GM23248 (cell line): ENCODE data around the gene EIF1AY. TPM values are rescaled to one million over a fixed set of nuclear protein-coding genes. Genes with fewer than 3 reads are reported as not detected.

Experiments
- DNase-seq: peaks from one replicate; pipeline ENCODE4 v3.0.0-alpha.2; 2015
- H2AFZ ChIP-seq: fragments of 200-600 bp; sonication (generic); 2 replicates; pipeline ENCODE4 v1.6.1; 2016; ENCODE audit warnings: antibody characterized with exemption
- H3F3A ChIP-seq: fragments of 200-600 bp; sonication (generic); 2 replicates; pipeline ENCODE4 v1.6.1; 2016; ENCODE audit warnings: mild to moderate bottlenecking, antibody characterized with exemption, mixed run types; ENCODE audit not compliant: insufficient read depth
- H3K27ac ChIP-seq: fragments of 200-600 bp; sonication (generic); 2 replicates; pipeline ENCODE4 v1.5.1; 2016; ENCODE audit warnings: mild to moderate bottlenecking
- H3K27me3 ChIP-seq: fragments of 200-600 bp; sonication (generic); replicated peaks from 2 replicates; pipeline ENCODE4 v1.6.1; 2016; ENCODE audit warnings: mild to moderate bottlenecking; ENCODE audit not compliant: insufficient read depth
- H3K36me3 ChIP-seq: fragments of 200-600 bp; sonication (generic); 2 replicates; pipeline ENCODE4 v1.6.1; 2016; ENCODE audit warnings: low read depth, mild to moderate bottlenecking
- H3K4me1 ChIP-seq: fragments of 200-600 bp; sonication (generic); 2 replicates; pipeline ENCODE4 v1.6.1; 2016; ENCODE audit warnings: mild to moderate bottlenecking; ENCODE audit not compliant: insufficient read depth
- H3K4me2 ChIP-seq: fragments of 200-600 bp; sonication (generic); one replicate; pipeline ENCODE4 v1.6.1; 2016; ENCODE audit warnings: mild to moderate bottlenecking; ENCODE audit not compliant: unreplicated experiment
- H3K4me3 ChIP-seq: fragments of 200-600 bp; sonication (generic); 2 replicates; pipeline ENCODE4 v1.5.1; 2016; ENCODE audit warnings: mild to moderate bottlenecking
- H3K79me2 ChIP-seq: fragments of 200-600 bp; sonication (generic); 2 replicates; pipeline ENCODE4 v1.6.1; 2016; ENCODE audit warnings: mild to moderate bottlenecking; ENCODE audit not compliant: insufficient read depth
- H3K9ac ChIP-seq: fragments of 200-600 bp; sonication (generic); 2 replicates; pipeline ENCODE4 v1.6.1; 2016; ENCODE audit warnings: mild to moderate bottlenecking
- H3K9me2 ChIP-seq: fragments of 200-600 bp; sonication (generic); 2 replicates; pipeline ENCODE4 v1.6.1; 2016; ENCODE audit warnings: mixed run types, mild to moderate bottlenecking, moderate library complexity; ENCODE audit not compliant: insufficient read depth
- H3K9me3 ChIP-seq: fragments of 200-600 bp; sonication (generic); one replicate; pipeline ENCODE4 v1.6.1; 2017; ENCODE audit warnings: low read depth
- H4K20me1 ChIP-seq: fragments of 200-600 bp; sonication (generic); 2 replicates; pipeline ENCODE4 v1.6.0; 2016; ENCODE audit not compliant: insufficient read depth
- EZH2 ChIP-seq: fragments of 200-600 bp; sonication (generic); IDR thresholded peaks from 2 replicates; pipeline ENCODE4 v1.6.1; 2018; ENCODE audit warnings: antibody characterized with exemption, mild to moderate bottlenecking; ENCODE audit not compliant: insufficient read depth, poor library complexity, severe bottlenecking
- EZH2phosphoT487 ChIP-seq: fragments of 200-600 bp; sonication (generic); IDR thresholded peaks from 2 replicates; pipeline ENCODE4 v1.6.1; 2018; ENCODE audit warnings: antibody characterized with exemption, moderate library complexity, mild to moderate bottlenecking, low read depth; ENCODE audit not compliant: insufficient read depth
- WGBS, 2 experiments: methylation state at CpG; one replicate each; pipeline ENCODE4 v1.1.6; 2015 to 2017; ENCODE audit warnings: low lambda C conversion rate in 2 of 2, low coverage in 1 of 2; ENCODE audit errors: missing lambda C conversion rate in 2 of 2; 5-methylcytosine and 5-hydroxymethylcytosine counted together
- in situ Hi-C: fragments of 300-500 bp; cut with MboI; formaldehyde crosslinking; loops from 2 replicates; pipeline ENCODE4 v1.15.0; 2020
- polyA plus RNA-seq: library from polyadenylated mRNA; unstranded; fragments of >200 nt; fragmentation: Nextera tagmentation; extraction: Ambion mirVana; gene quantifications from 2 replicates; pipeline ENCODE4 v1.2.1, GENCODE V29; 2016
- small RNA-seq: library from RNA; depleted of rRNA; stranded (forward); fragments of <200 nt; gene quantifications from one replicate; pipeline ENCODE3, GENCODE V24; 2014; ENCODE audit warnings: low read depth, low replicate concordance
- total RNA-seq: library from RNA; depleted of rRNA; stranded (reverse); fragments of >200 nt; shearing (Covaris generic); gene quantifications from 2 replicates; pipeline ENCODE4 v1.2.3, GENCODE V29; 2014; rRNA removed

Gene EIF1AY
- total and polyA plus RNA-seq, 2 experiments from 2014 or later, result 16.4 to 36.0 TPM

- Histone ChIP-seq H3K9me2 (no peaks in the 10 kb centered on the region), H3K27ac (peak overlapping the region; percentile 84), H3F3A (peaks cover 12% of the 10 kb centered on the region; the same call in 1 of the 2 replicates), H3K9ac (peak overlapping the region; percentile 92), H3K4me2 (peak overlapping the region; percentile 96), H2AFZ (peak overlapping the region; percentile 91), H3K4me1 (peaks cover 12% of the 10 kb centered on the region), H3K36me3 (no peaks in the 10 kb centered on the region), H3K27me3 (no peaks in the 10 kb centered on the region), H4K20me1 (no peaks in the 10 kb centered on the region), H3K4me3 (peak overlapping the region; percentile 87), H3K9me3 (no peaks in the 10 kb centered on the region), H3K79me2 (peaks cover 46% of the 10 kb centered on the region)
- WGBS, 2 experiments, result 20 to 24% methylated on average over 5 of the region's 5 CpGs
- no peak for TF ChIP-seq EZH2phosphoT487
- no peak for TF ChIP-seq EZH2
- in situ Hi-C loops, result no loop called here
- peak; percentile 17 for DNase-seq
These were observed 930 bp downstream of the EIF1AY start for GRCh38 chrY:20576506-20576905.

GRCh38 chrY:20578206-20578605, 2.6 kb downstream of the EIF1AY start:
- Histone ChIP-seq H3K9me2 (no peaks in the 10 kb centered on the region), H3K36me3 (no peaks in the 10 kb centered on the region), H4K20me1 (no peaks in the 10 kb centered on the region), H3K9me3 (no peaks in the 10 kb centered on the region), H3K4me2 (no peak overlapping the region), H3K27ac (no peak overlapping the region), H3K9ac (no peak overlapping the region), H3K4me3 (no peak overlapping the region), H3F3A (peaks cover 12% of the 10 kb centered on the region; the same call in 1 of the 2 replicates), H3K27me3 (no peaks in the 10 kb centered on the region), H3K79me2 (peaks cover 43% of the 10 kb centered on the region), H2AFZ (no peak overlapping the region), H3K4me1 (peaks cover 12% of the 10 kb centered on the region)
- in situ Hi-C loops, result no loop called here
- WGBS, 2 experiments, result 100% methylated on average over 3 of the region's 3 CpGs
- no peak for DNase-seq
- TF ChIP-seq EZH2phosphoT487 (no peak), EZH2 (no peak)

- no peak overlapping the region for H3K9ac ChIP-seq
- in situ Hi-C loops, result no loop called here
- no peak overlapping the region for H2AFZ ChIP-seq
- peaks cover 22% of the 10 kb centered on the region for H3K79me2 ChIP-seq
- WGBS, 2 experiments, result 64 to 65% methylated on average over 3 of the region's 3 CpGs
- peaks cover 5% of the 10 kb centered on the region; the same call in 1 of the 2 replicates for H3K4me1 ChIP-seq
- H3K27me3 ChIP-seq, result no peaks in the 10 kb centered on the region
- no peaks in the 10 kb centered on the region for H4K20me1 ChIP-seq
- no peaks in the 10 kb centered on the region for H3K9me3 ChIP-seq
- H3K9me2 ChIP-seq, result no peaks in the 10 kb centered on the region
- H3F3A ChIP-seq, result no peaks in the 10 kb centered on the region
- DNase-seq, result no peak
- H3K4me2 ChIP-seq, result no peak overlapping the region
- H3K36me3 ChIP-seq, result no peaks in the 10 kb centered on the region
- H3K27ac ChIP-seq, result no peak overlapping the region
- H3K4me3 ChIP-seq, result no peak overlapping the region
- TF ChIP-seq EZH2 (no peak), EZH2phosphoT487 (no peak)
These were observed 6.1 kb downstream of the EIF1AY start for GRCh38 chrY:20581687-20582086.

DNA sequence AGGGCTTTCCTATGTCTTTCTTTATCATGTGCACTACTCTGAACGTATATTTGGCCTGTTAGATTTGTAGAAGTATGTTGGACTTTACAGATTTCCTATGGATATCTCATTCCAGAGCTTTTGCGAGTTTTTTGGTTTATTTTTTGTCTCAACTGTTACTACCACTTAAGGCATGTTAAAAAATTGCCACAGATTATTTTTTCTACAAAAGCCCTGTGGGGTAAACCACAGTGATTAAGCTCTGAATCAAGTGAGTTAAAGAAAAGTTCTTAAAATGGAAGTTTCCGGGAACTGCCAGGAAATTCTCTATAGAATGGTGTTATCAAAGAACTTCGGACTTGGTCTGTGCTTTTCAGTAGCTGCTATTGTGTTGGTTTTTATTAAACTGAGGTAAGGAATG, 10.6 kb downstream of the EIF1AY start:
- no peak overlapping the region for H3K9ac ChIP-seq
- no peak overlapping the region for H3K27ac ChIP-seq
- in situ Hi-C loops, result no loop called here
- H3K27me3 ChIP-seq, result no peaks in the 10 kb centered on the region
- H3K4me3 ChIP-seq, result no peak overlapping the region
- no peaks in the 10 kb centered on the region for H3F3A ChIP-seq
- TF ChIP-seq EZH2phosphoT487 (no peak), EZH2 (no peak)
- H3K4me1 ChIP-seq, result no peaks in the 10 kb centered on the region
- H3K36me3 ChIP-seq, result no peaks in the 10 kb centered on the region; the same call in 1 of the 2 replicates
- DNase-seq, result peak; percentile 2
- no peaks in the 10 kb centered on the region for H3K9me2 ChIP-seq
- WGBS, 2 experiments, result 90 to 95% methylated on average over 4 of the region's 4 CpGs
- H3K4me2 ChIP-seq, result no peak overlapping the region
- H3K9me3 ChIP-seq, result no peaks in the 10 kb centered on the region
- no peaks in the 10 kb centered on the region for H4K20me1 ChIP-seq
- H2AFZ ChIP-seq, result no peak overlapping the region
- no peaks in the 10 kb centered on the region for H3K79me2 ChIP-seq

Small RNA genes within 50 kb of the gene (small RNA-seq; reads per million reads assigned to genes)
- not detected for gene KDM5DP1

Other genes starting within 250 kb of the EIF1AY start
- not detected in 2 replicates for gene RPS4Y2, start 180.3 kb downstream of the EIF1AY start, total RNA-seq
- not detected in 2 replicates for gene RPS4Y2, start 180.3 kb downstream of the EIF1AY start, polyA plus RNA-seq